Measurements from ENCODE around the gene ALK. TPM values are rescaled to one million over a fixed set of nuclear protein-coding genes. Genes with fewer than 3 reads are reported as not detected.

Gene ALK
- polyA plus RNA-seq, 3 donors: not detected

- Histone ChIP-seq H2AFZ (ENCODE audit: insufficient read depth, low read depth, low read length, poor library complexity, severe bottlenecking) (no peak overlapping the region), H3K9ac (ENCODE audit: insufficient read depth, low read length, poor library complexity, severe bottlenecking) (no peak overlapping the region), H3K9me3 (replicated peaks in 1 of 2; ENCODE audit: control insufficient read depth in 1 of 2, insufficient read depth in 1 of 2, low read length in 2 of 2) (no peaks in the 10 kb centered on the region), H3K4me3 (replicated peaks in 1 of 3; ENCODE audit: low read depth in 2 of 3, low read length in 3 of 3) (no peak overlapping the region), H3K79me2 (ENCODE audit: insufficient read depth, low read length) (no peaks in the 10 kb centered on the region), H3K4me2 (replicated peaks; ENCODE audit: extremely low read depth, low read length, poor library complexity, severe bottlenecking) (no peak overlapping the region), H4K20me1 (ENCODE audit: insufficient read depth, low read length) (no peaks in the 10 kb centered on the region), H3K36me3 (replicated peaks in 1 of 2; ENCODE audit: control insufficient read depth in 1 of 2, insufficient read depth in 2 of 2, low read length in 2 of 2) (no peaks in the 10 kb centered on the region), H3K4me1 (ENCODE audit: control insufficient read depth in 1 of 2, insufficient read depth in 2 of 2, low read length in 2 of 2) (no peaks in the 10 kb centered on the region), H3K27ac (ENCODE audit: low read depth in 1 of 2, low read length in 2 of 2) (no peak overlapping the region), H3K27me3 (ENCODE audit: control insufficient read depth in 2 of 2, insufficient read depth in 2 of 2, low read length in 2 of 2) (no peaks in the 10 kb centered on the region)
- WGBS (ENCODE audit: insufficient coverage): 100% methylated on average over 2 of the region's 2 CpGs
- Mint-ChIP-seq H3K4me1 (no peaks in the 10 kb centered on the region), H3K27ac (no peak overlapping the region), H3K36me3 (no peaks in the 10 kb centered on the region), H3K9me3 (peaks cover 0 to 8% (median 0%) of the 10 kb centered on the region in 7 donors), H3K27me3 (ENCODE audit: low read depth in 3 of 3) (peaks cover 5 to 7% (median 6%) of the 10 kb centered on the region in 3 donors), H3K4me3 (no peak overlapping the region)
- DNase-seq: no peak
- TF ChIP-seq CTCF (IDR thresholded peaks at IDR 0.05): no peak
- intact Hi-C loops (cut with micrococcal nuclease): no loop called here
These were observed 528.6 kb downstream of the ALK start for GRCh38 chr2:29392774-29393173.

GRCh38 chr2:29390136-29390535 is 531.2 kb downstream of the ALK start:
- H3K36me3 Mint-ChIP-seq: no peaks in the 10 kb centered on the region
- H3K27me3 Mint-ChIP-seq (ENCODE audit: low read depth in 3 of 3): peaks cover 6% of the 10 kb centered on the region in 3 donors
- intact Hi-C loops (cut with micrococcal nuclease): no loop called here
- Histone ChIP-seq H3K4me2 (replicated peaks; ENCODE audit: extremely low read depth, low read length, poor library complexity, severe bottlenecking) (no peak overlapping the region), H3K36me3 (replicated peaks in 1 of 2; ENCODE audit: control insufficient read depth in 1 of 2, insufficient read depth in 2 of 2, low read length in 2 of 2) (no peaks in the 10 kb centered on the region), H3K9ac (ENCODE audit: insufficient read depth, low read length, poor library complexity, severe bottlenecking) (no peak overlapping the region), H3K79me2 (ENCODE audit: insufficient read depth, low read length) (no peaks in the 10 kb centered on the region), H4K20me1 (ENCODE audit: insufficient read depth, low read length) (no peaks in the 10 kb centered on the region), H2AFZ (ENCODE audit: insufficient read depth, low read depth, low read length, poor library complexity, severe bottlenecking) (no peak overlapping the region), H3K4me1 (ENCODE audit: control insufficient read depth in 1 of 2, insufficient read depth in 2 of 2, low read length in 2 of 2) (no peaks in the 10 kb centered on the region), H3K9me3 (replicated peaks in 1 of 2; ENCODE audit: control insufficient read depth in 1 of 2, insufficient read depth in 1 of 2, low read length in 2 of 2) (no peaks in the 10 kb centered on the region), H3K4me3 (replicated peaks in 1 of 3; ENCODE audit: low read depth in 2 of 3, low read length in 3 of 3) (no peak overlapping the region), H3K27me3 (ENCODE audit: control insufficient read depth in 2 of 2, insufficient read depth in 2 of 2, low read length in 2 of 2) (no peaks in the 10 kb centered on the region), H3K27ac (ENCODE audit: low read depth in 1 of 2, low read length in 2 of 2) (no peak overlapping the region)
- H3K4me3 Mint-ChIP-seq: no peak overlapping the region
- WGBS (ENCODE audit: insufficient coverage): 94% methylated on average over 5 of the region's 7 CpGs
- DNase-seq: no peak
- H3K9me3 Mint-ChIP-seq: peaks cover 0 to 8% (median 0%) of the 10 kb centered on the region in 7 donors
- H3K27ac Mint-ChIP-seq: no peak overlapping the region
- no peaks in the 10 kb centered on the region for H3K4me1 Mint-ChIP-seq
- no peak for TF ChIP-seq CTCF (IDR thresholded peaks at IDR 0.05)

Data from CD14-positive monocyte (primary cell).